Left hindlimb (tissue), 1 donor: ENCODE measurements around the gene ZNF692.
A peak's percentile ranks its signal among the peaks of the same experiment; 100 is the strongest.

Source experiments
- DNase-seq: peaks from one replicate; pipeline ENCODE4 v3.0.0-alpha.2; 2018

Gene ZNF692

DNA sequence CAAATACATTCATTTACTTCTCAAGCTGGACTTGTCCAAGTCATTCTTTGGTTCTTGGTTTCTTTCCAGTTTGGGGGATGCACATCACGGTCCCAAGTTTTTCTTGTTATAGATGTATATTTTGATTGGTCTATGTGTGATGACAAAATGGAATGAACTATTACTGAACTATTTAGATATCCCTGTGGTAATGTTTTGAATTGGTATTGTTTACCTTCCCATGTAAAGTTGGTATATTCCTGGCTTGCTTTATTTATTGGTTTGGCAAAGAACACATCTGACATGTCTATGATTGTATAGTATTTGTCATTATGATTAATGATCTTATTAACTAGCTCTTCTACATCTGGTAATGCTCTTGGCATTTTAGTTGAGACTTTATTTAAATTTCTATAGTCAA, 22.4 kb upstream of the ZNF692 start:
- no peak for DNase-seq

DNA sequence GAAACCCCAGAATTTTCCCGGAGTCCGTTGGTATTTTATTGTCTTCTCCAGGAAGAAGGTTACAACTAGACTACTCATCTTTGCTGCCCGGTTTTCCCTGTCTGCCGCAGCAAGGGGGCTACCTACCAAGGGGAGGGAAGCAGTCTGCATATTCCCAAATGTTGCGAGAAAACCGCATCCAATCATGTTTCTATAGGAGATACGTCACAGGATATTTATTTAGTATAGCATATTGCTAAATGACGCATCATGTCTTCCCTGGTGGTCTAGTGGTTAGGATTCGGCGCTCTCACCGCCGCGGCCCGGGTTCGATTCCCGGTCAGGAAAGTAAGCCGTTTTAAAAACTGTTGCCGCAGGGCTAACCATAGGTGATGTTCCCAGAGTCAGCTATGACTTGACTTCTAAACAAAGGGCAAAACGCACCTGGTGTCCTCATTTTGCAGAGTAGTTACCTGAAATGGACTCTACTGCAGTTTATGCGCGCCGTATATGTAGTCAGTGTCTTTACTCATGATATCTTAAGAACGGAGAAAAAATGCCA, 15.2 kb upstream of the ZNF692 start:
- peak; percentile 92 for DNase-seq

DNA sequence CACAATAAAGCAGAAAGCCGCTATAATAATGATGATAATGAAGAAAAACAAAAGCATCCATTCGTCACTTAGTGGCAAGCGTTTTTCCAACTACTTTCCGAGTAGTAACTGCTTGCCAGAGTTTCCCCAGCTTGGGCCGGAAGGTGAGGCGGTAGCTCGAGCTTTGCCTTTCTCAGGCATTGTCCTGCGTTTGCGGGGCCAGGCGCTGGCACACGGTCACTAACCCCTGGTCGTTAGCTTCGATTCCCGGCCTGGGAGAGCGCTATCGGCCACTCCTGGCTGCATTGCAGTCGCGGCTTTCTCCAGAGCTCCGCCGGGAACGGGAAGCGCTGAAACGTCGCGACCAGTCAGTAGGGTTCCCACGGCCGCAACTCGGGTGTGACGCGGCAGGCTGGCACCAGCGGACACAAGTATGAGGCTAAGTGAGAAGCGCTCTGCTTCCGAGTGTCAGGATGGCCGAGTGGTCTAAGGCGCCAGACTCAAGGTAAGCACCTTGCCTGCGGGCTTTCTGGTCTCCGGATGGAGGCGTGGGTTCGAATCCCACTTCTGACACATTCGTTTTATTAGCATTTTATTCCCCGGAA, 14.6 kb upstream of the ZNF692 start:
- DNase-seq, result peak; percentile 97

DNA sequence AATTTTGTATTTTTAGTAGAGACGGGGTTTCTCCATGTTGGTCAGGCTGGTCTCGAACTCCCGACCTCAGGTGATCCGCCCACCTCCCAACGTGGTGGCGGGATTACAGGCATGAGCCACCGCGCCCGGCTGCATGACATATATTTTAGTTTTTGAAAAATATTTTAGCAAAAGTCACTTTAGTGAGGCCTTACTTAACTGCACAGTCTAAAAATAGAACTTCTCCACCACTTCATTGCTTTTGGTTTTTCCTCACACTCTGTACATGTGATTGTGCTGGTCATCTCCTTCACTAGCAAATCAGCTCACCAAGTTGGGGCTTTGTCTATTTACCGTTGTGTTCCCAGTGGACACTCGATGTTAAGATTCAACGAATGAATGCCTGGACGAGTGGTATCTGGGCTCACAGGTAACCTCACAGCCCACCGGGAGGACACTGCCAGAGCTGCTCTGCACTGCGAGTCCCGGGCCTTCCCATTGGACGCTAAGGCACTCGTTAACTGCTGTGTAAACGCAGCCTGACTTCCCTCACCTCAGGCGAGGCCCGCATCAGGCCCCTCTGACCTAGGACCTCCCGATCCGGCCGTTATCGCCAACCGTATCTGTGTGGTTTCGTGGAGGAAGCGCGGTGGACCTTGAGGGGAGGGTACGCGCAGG, 14.0 kb upstream of the ZNF692 start:
- peak; percentile 79 for DNase-seq

DNA sequence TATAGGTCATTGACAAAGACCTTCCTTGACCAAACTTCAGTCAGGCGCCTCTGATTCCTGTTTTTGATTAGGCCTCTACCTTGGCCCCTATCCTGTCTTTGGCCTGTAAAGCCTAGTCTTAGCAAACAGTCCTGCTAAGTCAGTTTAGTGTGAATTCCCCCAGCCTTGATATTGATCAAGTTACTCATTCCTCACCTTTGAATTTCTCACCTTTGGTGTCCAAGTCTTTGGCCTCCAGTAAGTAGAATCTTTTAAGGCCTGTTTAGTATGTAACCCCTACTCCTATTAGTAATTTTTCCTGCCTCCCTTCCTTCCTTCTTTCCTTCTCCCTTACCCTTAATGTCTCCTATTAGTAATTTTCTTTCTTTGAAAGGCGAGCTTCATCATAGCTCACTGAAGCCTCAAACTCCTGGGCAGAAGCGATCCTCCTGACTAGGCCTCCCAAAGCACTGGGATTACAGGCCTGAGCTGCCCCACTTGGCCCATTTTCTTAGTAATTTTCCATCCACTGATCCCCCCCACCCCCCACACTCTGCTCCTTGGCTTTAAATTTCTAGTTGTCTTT, 13.0 kb upstream of the ZNF692 start:
- DNase-seq, result no peak

DNA sequence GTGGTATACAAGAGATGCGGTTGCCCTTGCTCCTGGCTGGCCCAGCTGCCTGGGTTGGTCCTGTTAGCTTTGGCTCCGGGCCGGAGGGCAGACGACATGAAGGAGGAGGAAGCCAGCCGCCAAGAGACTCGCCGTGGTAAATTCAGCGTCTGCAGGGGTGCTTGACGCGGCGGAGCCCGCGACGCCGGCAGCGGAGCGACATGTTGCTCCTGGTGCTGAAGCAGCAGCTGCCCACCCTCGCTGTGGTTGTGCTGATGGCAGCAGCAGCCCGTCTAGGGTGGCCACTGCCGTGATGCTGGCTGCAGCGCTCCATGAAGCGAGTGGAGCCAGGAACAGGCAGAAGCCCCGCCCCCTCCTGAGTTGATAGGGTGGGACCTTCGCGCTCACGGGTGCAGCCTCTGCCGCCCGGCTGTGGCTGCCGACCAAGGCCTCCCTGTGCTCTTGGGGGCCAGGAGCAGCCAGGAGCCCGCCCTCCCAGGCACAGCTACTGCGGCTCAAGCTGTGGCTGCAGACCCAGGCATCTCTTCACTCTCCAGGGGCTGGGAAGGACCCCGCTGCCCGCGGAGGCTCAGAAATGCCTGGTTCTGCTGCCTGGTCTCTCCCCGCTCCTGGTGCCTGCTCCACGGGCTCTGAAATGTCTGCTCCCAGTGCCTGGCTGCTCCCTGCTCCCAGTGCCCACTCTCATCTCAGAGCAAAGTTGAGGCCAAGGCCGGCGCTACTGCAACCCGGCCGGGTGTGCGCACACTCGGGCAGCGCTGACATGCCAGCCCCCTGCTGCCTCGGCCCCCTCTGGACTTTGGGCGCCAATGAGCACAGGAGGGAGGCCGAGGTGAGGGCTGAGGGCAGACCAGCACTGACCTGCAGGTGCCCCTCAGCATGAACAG, 4.4 kb upstream of the ZNF692 start:
- peak; percentile 90 for DNase-seq

DNA sequence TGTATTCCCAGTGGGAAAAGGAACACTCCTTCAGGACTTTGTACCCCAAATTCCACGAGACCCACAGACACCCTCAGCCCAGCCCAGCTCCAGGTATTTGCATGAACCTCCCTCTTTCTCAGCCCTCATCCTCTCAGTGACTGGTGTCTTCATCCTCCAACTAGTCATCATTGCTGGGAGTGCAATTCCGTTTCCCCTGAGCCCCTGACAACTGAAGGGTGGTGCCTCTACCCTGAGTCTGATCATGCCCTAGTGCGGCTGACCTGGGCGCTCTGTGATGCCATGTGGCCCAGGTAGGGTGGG, 3.8 kb upstream of the ZNF692 start:
- DNase-seq, result no peak

DNA sequence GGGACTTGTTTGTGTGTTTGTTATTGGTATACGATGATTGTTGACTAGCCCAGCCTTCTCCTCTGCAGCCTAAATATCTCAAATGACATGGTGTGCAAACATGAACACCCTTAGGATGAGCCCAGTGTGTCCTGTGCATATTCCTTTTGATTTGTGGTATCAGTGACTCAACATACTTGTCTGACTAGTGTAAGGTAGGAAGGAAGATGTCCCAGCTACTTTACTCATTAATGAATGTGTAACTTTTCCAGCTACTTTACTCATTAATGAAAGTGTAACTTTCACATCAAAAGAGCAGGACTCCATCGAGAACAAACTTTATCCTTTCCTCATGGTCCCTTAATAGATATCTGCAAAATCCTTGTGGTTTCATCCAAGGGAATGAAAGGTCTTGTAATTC, 2.7 kb upstream of the ZNF692 start:
- no peak for DNase-seq

DNA sequence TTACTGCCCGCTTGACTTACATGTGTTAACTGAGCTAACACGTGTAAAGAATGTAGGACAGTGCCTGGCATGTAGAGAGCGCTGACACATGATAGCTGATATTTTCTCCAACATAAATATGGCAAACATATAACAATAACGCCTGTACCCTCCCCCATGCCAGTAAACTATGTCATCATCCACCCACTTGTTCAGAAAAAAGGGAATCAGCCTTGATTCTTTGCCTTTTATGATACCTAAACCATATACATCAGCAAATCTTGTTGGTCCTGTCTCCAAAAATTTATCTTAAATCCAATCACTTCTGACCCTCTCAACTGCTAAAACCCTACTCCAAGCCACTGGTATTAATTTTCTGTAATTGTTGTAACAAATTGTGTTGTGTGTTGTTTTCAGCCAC, 1.1 kb upstream of the ZNF692 start:
- no peak for DNase-seq

DNA sequence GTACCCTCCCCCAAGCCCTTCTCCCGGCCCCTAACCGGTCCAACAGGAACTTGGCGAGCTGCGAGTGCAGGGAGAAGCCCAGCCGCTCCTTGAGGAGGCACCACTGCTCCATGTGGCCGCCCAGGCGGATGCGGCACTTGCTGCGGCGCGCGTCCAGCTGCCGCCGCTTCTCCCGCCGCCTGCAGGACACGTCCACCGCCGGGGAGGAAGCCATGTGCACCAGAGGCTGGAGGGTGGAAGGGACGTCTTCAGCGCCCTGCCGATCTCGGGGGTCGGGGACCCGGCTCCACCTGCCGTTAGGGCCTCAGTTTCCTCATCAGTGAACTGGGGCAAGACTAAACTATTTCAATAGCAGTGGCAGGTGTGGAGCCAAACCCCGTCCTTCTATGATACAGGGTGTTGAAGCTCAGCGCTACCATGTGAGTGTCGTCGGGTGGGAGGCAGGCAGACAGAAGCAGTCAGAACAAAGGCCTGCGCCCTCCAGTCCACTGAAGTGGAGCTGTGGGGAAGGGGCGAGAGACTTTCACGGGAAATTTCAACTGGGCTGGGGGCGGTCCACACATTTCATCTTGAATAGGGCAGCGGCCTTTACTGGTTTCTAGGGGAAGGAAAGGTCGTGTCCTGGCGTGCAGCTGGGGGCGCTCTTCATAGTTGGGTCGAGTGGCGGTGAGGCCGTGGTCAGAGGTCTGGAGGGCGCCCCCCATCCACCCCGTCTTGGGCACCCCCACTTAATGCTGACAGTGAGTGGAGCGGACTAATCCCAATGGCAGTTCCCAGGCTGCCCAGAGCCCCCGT, 592 bp downstream of the ZNF692 start:
- peak; percentile 75 for DNase-seq

DNA sequence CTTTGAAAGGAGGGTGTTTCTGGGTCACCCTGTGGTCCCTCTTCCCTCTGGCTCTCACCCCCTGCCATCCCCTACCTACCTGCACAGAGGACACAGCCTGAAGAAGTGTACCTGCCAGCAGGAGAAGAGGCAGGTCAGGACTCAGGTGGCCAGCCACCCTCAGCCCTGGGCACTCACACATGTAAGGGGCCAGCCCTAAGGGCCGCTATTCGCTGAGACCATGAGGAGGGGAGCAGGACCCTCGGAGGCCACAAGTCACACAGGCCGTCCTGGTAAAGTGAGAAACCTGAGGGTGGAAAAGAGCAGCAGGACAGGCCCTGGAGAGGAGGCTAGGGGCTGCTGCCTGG, 1.2 kb downstream of the ZNF692 start:
- DNase-seq, result no peak

DNA sequence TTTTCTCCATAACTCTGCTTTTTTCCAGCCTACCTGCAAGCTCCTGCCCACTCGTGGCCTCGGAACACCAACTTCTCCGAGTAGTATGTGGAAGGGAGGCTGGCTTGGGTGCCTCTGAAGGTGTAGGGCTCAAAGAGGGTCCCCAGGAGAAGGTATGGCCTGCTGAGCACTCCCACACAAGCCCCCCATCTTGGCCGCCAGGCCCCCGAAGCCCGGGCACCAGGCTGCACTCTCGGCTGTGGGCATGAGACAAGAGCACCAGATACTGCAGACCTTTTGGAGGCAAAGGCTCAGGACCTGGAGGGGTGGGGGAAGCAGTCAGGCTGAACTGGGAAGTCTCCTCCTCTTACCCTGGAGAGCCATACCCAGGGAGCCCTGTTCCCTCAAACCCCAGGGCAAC, 1.7 kb downstream of the ZNF692 start:
- DNase-seq, result no peak

DNA sequence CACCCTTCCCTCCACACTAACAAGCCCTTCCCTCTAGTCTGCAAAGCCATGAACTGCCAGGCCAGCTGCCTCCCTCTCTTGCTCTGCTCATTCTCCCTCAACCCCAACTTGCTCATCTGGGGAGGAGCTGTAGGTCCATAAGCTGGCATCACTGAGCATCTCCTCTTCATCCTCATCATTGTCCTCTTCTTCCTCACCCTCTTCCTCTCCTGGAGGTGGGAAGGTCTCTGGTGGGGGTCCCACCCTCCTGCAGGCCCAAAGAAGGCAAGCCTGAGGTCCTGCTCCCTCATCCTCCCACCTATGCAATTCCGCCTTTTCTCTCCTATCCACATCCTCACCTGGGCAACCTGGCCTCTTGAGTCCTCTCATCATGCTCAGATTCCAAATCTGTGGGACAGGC, 2.7 kb downstream of the ZNF692 start:
- DNase-seq, result no peak

DNA sequence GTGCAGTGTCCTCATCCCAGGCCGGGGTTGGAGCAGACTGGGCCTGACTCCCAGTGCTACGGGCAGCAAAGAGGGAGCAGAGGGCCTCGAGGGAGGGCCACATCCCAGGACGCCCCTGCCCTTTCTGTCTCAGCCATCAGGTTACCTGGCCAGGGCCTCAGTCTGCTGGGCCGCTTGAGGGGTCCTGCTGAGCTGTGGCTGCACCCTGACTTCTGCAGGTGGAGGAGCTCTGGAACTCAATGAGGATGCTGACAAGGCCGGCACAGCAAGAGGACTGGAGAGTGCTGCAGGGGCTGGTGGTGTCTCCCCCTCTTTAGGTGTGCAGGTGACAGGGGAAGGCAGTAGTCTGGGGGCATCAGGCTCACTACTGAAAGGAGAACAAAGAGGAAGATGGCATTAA, 3.3 kb downstream of the ZNF692 start:
- DNase-seq, result no peak

DNA sequence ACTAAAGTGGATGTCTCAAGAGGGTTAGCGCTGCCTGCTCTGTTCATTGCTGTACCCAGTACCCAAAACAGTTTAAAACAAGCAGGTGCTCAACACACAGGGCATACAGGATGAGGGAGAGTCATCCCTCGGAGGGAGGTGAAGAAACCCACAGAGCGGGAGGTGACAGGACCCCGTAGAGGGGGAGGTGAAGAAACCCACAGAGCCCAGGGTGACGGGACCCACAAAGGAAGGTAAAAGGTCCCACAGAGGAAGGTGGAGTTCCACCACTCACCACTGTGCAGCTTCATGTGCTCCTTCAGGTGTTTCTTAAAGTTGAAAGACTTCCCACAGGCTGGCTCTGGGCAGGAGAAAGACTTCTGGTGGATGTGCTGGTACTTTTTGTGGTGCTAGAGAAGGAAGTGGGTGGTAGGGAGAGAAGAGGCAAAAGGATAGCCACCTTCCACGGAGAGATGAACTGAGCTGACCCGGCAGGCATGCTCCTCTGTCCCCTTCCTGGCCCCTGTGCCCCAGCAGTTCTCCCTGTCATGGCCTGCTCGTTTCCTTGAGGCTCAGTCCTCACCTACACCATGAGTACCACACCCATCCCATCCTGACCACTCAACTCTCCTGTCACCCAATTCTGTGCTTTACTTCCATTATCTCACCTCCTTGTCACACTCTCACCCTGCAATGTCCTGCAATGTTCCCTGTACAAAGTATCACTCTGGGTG, 5.1 kb downstream of the ZNF692 start:
- no peak for DNase-seq

DNA sequence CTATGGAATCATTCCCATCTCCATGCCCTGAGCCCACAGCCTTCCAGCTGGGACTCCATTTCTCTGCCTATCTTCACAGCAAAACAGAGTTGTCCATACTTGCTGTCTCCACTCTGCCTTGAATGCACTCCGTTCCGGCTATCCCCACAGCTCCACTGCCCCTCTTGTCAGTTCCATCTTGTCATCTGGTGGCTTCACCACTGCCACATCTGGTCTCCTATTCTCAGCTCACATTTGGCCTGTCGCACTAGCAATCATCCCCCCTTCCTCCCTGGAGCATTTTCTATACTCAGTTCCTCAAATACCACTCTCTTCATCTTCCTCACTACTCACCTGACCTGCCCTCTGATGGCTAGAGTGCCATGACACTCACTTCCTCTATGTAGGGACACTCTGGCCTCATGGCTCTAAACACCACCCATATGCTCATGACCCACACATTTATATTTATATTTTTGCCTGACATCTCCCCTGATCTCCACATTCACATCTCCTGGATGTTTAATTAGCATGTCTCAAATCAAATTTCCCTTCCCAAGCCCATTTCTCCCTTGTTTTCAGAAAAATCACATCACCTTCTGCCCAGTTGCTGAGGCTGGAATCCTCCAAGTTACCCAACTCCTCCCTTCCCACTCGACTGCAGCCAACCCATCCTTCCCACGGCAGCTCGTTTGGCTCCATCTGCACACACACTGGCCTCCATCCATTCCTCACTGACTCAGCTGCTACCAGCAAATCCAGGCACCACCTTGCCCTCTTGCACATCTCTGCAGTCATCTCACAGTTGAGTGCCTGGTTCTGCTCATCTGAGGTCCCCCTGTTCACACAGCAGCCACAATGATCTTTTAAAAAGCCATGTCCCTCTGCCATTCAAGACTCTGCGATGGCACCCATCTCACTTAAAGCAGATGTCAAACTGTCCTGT, 6.1 kb downstream of the ZNF692 start:
- no peak for DNase-seq

DNA sequence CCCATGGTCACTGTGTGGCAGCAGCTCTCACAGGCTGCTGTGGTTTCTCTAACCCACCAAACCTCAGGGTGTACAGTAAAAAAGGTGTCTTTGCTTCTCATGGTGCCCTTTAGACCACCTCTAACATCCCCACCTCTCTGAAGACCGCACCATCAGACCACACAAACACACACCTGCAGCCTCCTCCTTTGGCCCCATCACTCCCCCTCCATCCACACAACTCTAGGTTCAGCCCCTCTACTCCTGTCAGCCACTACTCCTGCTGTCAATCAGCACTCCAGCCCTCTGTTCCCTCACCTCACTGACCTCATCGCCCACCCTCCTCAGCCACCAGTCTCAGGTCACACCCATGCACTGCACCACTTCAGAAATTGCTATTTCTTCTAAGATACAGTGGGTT, 7.5 kb downstream of the ZNF692 start:
- no peak for DNase-seq

DNA sequence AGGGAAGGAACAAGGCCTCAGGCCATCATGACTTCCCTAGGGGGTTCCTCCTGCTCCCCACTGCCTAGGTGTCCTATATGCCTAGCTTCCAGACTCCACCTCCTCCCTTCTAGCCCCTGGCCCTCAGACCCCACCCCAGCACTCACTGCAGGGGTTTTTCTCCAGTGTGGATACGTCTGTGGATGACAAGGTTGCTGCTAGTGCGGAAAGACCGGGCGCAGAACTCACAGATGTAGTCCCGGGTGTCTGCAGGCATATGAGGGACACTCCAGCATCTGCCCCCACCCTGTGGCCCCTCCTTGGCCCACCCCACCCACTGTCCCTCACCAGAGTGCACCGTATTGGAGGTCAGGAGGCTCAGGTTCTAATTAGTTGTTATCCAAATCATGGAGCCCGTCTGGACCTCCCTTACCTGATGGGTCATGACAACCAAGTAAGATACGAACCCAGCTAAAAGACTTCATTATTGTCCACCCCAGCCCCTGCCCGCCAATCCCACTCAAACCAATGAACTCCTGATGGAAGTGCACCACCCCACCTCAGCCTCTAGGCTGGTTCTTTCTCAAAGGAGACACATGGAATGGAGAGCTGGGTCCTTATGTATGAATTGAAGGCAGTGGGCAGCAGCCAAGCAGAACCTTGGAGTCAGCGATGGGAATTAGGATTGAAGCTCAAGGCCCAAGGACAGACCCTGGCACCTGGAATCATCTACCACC, 8.2 kb downstream of the ZNF692 start:
- DNase-seq, result no peak

DNA sequence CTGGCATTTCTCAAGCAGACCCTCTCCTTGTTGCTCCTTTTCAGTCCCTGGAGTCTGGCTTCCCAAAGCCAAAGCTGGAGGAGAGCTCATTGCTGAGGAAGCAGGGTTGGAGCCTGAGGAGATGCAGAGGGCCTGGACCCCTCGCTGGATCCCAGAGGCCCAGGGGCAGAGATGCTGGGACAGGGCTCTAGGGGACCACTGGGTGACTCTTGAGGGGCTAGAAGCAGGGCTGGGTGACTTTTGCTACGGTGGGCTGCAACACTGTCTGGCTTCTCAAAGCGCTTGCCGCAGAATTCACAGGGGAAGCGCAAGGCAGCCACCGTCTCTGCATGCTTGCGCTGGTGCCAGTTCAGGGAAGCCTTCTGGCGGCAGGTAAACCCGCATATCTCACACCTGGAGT, 8.8 kb downstream of the ZNF692 start:
- no peak for DNase-seq

DNA sequence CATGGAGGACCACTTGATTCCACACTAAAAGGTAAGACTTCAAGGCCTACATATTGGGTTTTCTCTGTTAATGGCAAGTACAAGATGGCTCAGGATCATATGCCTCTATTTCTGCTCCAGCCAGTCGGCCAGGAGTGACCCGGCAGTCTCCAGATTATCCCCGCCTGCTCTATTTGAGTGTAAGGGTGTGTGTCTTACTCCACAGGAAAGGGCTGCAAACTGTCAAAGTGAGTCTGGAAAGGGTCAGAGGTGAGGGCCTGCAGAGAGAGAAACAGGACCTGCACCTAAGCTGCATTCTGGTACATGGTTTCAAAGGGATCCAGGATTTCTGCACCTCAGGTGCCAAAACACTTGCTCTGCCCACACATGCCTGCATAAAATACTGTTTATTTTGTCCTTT, 9.2 kb downstream of the ZNF692 start:
- DNase-seq, result no peak

DNA sequence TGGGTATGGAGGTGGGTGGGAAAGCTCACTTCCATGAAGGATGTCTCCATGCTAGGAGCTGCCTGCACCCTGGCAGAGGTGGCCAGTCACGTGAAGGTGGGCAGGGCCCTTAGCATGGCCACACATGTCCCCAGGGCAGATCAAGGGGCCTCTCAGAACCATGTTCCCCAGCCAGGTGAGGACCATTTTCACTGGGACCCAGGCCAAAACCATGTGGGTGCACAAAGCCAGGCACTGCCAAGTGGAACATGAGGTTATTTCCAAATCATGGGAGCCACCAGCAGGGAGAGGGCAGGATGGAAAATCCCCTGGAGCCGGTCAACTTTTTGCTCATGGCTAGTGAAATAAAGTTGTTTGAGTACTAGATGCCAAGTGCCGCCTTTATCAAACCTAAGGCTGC, 9.7 kb downstream of the ZNF692 start:
- DNase-seq, result no peak
